OCI-M1 (cell line): ENCODE results near the gene TRIM52.
"Not testable (repeated sequence)": the region's sequence is repeated elsewhere in the genome, so short reads cannot be mapped to it uniquely, and the experiment has no call there.

ENCODE experiments used
- DNase-seq: peaks from one replicate; lab custom pipeline; 2025; lab: John Stamatoyannopoulos, UW

The TRIM52 gene

DNA sequence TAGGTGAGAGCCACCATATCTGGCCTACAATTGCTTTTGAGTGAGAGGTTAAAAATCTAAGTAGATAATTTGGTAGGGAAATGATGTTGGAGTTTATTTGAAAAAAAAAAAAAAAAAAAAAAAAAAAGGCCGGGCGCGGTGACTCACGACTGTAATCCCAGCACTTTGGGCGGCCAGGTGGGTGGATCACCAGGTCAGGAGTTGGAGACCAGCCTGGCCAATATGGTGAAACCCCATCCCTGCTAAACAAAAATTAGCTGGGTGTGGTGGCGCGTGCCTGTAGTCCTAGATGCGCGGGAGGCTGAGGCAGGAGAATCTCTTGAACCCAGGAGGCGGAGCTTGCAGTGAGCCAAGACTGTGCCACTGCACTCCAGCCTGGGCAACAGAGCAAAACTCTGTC is 46.7 kb downstream of the TRIM52 start:
- not testable (repeated sequence) for DNase-seq

DNA sequence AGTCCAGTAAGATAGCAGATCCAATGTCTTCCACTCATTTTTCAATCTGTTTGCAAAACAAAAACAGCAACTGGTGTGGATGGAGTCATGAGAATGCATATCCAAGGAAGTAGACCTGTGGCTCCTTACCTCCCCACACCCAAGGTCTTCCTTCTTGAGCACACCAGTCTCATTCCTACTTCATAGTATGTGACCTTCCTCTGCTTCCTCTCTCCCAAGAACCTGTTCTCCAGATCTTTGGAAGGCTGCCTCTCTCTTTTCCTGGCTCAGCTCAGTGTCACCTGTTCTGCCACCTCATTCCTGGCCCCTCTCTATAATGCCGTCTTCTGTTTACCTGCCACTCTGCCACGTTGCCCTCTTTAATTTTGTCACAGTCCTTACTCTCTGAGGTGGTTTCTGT is 48.0 kb downstream of the TRIM52 start:
- no peak for DNase-seq

DNA sequence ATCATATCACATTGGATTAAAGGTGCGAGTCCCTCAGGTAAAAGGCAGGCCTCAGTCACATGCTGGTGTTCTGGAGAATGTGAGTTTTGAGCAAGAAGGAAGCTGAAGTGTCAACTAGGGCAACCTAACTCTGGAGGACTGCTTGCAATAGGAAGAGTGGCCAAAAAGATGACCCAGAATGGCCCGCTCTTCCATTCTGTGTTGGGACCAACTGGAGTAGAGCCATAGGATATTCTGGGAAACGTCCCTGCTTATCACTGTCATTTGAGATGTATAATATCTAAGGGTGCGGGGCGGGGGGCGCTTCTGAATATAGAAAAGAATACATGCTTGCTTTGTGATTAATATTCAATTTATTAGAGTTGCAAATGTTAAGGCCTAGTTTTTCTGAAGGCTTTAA is 48.9 kb downstream of the TRIM52 start:
- no peak for DNase-seq

DNA sequence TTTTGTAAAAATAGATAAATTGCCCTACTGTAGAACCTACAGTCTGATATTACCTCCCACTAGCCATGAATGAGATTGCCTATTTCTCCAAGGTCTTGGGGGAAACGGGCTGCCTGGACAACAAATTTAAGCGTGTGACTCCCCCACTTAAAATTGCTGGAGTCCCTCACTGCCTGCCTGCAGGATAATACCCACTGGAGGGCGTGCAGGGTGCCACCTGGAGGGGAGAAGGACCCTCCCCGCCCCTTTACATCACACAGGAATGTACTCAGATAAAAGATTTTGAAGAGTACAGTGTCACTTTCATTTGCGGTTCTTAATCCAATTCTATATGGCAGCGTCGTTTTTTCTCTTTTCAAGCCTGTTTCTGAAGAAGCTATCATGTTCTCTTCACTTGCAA is 49.7 kb downstream of the TRIM52 start:
- no peak for DNase-seq

DNA sequence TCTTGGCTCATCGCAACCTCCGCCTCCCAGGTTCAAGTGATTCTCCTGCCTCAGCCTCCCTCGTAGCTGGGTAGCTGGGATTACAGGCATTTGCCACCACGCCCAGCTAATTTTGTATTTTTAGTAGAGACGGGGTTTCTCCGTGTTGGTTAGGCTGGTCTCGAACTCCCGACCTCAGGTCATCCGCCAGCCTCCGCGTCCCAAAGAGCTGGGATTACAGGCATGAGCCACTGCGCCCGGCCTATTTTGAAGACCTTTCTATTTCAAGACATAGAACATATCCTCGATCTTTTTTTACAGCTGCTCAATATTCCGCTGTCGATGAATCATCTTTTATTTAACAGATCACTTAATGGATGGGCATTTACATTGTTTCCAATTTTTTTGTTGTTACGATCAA is 50.2 kb downstream of the TRIM52 start:
- not testable (repeated sequence) for DNase-seq

DNA sequence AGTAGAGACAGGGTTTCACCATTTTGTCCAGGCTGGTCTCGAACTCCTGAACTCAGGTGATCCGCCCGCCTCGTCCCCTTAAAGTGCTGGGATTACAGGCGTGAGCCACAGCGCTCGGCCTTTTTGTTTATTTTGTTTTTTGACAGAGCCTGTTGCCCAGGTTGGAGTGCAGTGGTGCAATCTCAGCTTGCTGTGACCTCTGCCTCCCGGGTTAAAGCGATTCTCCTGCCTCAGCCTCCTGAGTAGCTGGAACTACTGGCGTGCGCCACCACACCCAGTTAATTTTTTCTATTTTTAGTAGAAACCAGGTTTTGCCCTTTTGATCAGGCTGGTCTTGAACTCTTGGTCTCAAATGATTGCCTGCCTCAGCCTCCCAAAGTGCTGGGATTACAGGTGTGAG is 50.8 kb downstream of the TRIM52 start:
- DNase-seq, result not testable (repeated sequence)

DNA sequence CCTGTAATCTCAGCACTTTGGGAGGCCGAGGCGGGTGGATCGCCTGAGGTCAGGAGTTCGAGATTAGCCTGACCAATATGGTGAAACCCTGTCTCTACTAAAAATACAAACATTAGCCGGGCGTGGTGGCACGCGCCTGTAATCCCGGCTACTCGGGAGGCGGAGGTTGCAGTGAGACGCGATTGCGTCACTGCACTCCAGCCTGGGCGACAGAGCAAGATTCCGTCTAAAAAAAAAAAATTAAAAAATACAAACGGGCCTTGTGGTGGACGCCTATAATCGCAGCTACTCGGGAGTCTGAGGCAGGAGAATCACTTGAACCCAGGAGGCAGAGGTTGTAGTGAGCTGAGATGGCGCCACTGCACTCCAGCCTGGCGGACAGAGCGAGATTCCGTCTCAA is 51.9 kb downstream of the TRIM52 start:
- not testable (repeated sequence) for DNase-seq

DNA sequence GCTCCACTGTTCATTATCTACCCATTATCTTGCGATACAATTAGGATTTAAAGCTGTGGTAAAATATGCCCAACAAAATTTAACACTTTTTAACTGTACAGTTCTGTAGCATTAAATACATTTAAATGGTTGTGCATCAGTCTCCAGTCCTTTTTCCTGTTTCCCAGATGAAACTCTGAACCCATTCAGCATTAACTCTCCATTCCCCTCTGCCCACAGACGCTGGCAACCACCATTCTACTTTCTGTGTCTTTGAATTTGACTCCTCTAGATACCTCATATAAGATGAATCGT is 53.0 kb downstream of the TRIM52 start:
- no peak for DNase-seq

DNA sequence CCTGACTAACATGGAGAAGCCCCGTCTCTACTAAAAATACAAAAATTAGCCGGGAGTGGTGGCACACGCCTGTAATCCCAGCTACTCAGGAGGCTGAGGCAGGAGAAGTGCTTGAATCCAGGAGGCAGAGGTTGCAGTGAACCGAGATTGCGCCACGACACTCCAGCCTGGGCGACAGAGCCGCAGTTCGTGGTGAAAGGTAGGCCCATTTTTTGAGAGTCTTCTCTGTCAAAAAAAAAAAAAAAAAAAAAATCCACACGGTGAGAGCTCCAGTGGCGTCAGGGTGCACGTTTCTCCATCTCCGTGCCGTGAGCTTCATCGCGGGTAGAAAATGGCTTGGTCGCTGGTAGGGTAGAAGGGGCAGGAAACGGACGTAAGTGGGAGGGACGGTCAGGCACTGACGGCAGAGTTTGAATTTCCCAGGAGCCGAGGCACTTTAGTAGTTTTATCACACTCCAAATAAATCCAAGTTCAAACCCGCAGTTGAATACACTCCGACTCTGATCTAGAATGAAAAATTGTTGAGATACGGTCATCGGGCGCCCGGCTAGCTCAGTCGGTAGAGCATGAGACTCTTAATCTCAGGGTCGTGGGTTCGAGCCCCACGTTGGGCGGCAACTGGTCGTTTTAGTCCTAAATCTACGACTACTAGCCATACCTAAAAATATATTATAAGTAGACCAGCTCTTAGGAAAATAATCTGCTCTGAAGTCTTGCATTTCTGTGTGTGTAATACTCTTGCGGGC is 53.6 kb downstream of the TRIM52 start:
- no peak for DNase-seq

DNA sequence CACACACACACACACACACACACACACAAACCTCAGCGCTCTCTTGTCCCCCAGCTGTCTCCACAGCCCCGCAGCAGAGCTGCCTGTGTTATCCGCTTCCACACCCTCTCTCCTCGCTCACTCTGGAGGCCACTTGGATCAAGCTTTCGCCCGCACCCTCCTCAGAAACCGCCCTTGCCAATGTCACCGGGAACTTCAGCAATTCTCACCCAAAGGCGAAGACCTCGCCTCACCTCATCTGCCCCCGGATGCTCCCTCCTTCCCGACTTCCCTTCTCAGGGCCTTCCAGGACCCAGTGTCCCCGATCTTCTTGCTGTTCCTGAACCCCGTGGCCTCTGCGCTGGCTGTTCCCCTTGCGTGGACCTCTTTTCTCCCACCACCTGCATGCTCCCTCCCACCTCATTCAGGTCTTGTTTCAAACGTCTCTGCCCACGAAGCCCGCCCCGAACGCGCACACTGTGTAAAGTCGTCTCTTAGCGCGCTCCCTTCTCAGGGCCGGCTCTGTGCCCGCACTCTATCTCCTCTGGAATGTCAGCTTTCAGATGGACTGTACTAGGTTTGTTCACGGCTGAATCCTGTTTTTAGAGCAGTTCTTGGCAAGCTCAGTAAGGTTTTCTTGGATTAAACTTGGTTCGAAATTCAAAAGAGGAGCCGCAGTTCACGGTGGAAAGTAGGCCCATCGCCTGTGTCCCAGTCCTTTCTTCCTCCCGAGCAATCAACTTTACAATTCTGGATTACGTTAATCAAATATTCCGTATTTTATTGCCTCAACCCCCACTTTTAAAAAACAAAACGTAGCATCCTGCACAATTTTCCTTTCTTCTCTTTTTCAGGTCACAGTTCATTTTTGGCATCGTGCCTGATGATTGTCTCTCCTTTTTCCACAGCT is 54.9 kb downstream of the TRIM52 start:
- DNase-seq, result no peak
